ENCODE measurements around the gene TAF9B.

- TF ChIP-seq EZH2 (IDR thresholded peaks at IDR 0.05; ENCODE audit: insufficient read depth, poor library complexity, severe bottlenecking) (no peak), EZH2phosphoT487 (IDR thresholded peaks at IDR 0.05; ENCODE audit: insufficient read depth, low read depth) (no peak)
These were observed 19.8 kb downstream of the TAF9B start for GRCh38 chrX:78119521-78120227.
